Lower leg skin (tissue), 3 donors: ENCODE results near the gene ARHGAP12.

Experiments used
- CTCF ChIP-seq, 3 donors: fragments of 450-650 bp; IDR thresholded peaks; one replicate each; pipeline ENCODE4 v1.5.1; 2016; ENCODE audit warnings: antibody characterized with exemption in 3 of 3, mild to moderate bottlenecking in 3 of 3, moderate library complexity in 2 of 3
- POLR2A ChIP-seq, 2 donors: fragments of 450-650 bp; IDR thresholded peaks; one replicate each; pipeline ENCODE4 v1.6.1; 2016 to 2017; ENCODE audit warnings: antibody characterized with exemption in 2 of 2, mild to moderate bottlenecking in 1 of 2, moderate library complexity in 1 of 2

- TF ChIP-seq CTCF (IDR thresholded peaks at IDR 0.05), result no peak
- no peak for TF ChIP-seq POLR2A (IDR thresholded peaks at IDR 0.05)
Observed at GRCh38 chr10:31908157-31908556, 20.5 kb downstream of the ARHGAP12 start.
